GM12878 (cell line): ENCODE measurements around the gene CLIC6. TPM values are rescaled to one million over a fixed set of nuclear protein-coding genes. Genes with fewer than 3 reads are reported as not detected.

ENCODE experiments used
- ATAC-seq: fragments of 200-7000 bp; cut with Tn5 transposase; 3 replicates; pipeline ENCODE4 v1.9.1; 2020; ENCODE audit warnings: mild to moderate bottlenecking, moderate library complexity
- BruUV-seq: library from RNA; stranded (reverse); fragments of 400-500 nt; replicated peaks from 2 replicates; lab custom pipeline; 2021; lab: Mats Ljungman, UMichigan
- CTCF ChIA-PET: fragments of 300-600 bp; sonication (Branson Sonifier 250); formaldehyde crosslinking; extraction: SDS; loops from one replicate; lab custom pipeline; 2021; ENCODE audit warnings: inconsistent platforms; lab: Yijun Ruan, JAX
- POLR2A ChIA-PET: fragments of 350-600 bp; formaldehyde crosslinking; extraction: SDS; loops from one replicate; lab custom pipeline; 2021; ENCODE audit warnings: inconsistent platforms; lab: Charles Lee
- RAD21 ChIA-PET: fragments of 300-600 bp; sonication (Branson Sonifier 250); formaldehyde crosslinking; loops from one replicate; lab custom pipeline; 2023; ENCODE audit warnings: antibody characterized with exemption; ENCODE audit not compliant: unreplicated experiment; lab: Charles Lee
- SMC1A ChIA-PET: fragments of 300-600 bp; sonication (Branson Sonifier 250); formaldehyde crosslinking; loops from one replicate; lab custom pipeline; 2023; ENCODE audit not compliant: unreplicated experiment, uncharacterized antibody; lab: Charles Lee
- DNase-seq: peaks from one replicate; pipeline ENCODE4 v3.0.0-alpha.2; 2011; ENCODE audit warnings: low read depth, low spot score
- FAIRE-seq: peaks from 3 replicates; lab custom pipeline; 2011; peaks lifted over from hg19 to GRCh38; lab: Jason Lieb, UNC
- H2AFZ ChIP-seq: 2 replicates; pipeline ENCODE4 v1.6.0; 2011; ENCODE audit warnings: low read depth, low read length, control low read depth; ENCODE audit not compliant: control insufficient read depth
- H3K27ac ChIP-seq: 2 replicates; pipeline ENCODE4 v1.5.1; 2011; ENCODE audit warnings: control low read depth; ENCODE audit not compliant: control insufficient read depth, insufficient read depth
- H3K27me3 ChIP-seq, 2 experiments: replicated peaks in 1 of 2; 2 replicates each; pipeline versions ENCODE4 v1.6.0 to v1.6.1; 2011; ENCODE audit warnings: low read length in 1 of 2; ENCODE audit not compliant: control insufficient read depth in 2 of 2, insufficient read depth in 2 of 2
- H3K36me3 ChIP-seq, 2 experiments: 2 replicates each; pipeline ENCODE4 v1.5.1; 2011; ENCODE audit warnings: low read length in 1 of 2; ENCODE audit not compliant: control insufficient read depth in 2 of 2, insufficient read depth in 2 of 2
- H3K4me1 ChIP-seq: 2 replicates; pipeline ENCODE4 v1.6.1; 2011; ENCODE audit warnings: mild to moderate bottlenecking, low read length, moderate library complexity, mixed read lengths; ENCODE audit not compliant: control insufficient read depth, insufficient read depth
- H3K4me2 ChIP-seq: 2 replicates; pipeline ENCODE4 v1.6.0; 2011; ENCODE audit warnings: control low read depth; ENCODE audit not compliant: control insufficient read depth, insufficient read depth
- H3K4me3 ChIP-seq: fragments of 200-600 bp; sonication (generic); 2 replicates; pipeline ENCODE4 v1.5.1; 2016
- H3K79me2 ChIP-seq: 2 replicates; pipeline ENCODE4 v1.6.0; 2011; ENCODE audit warnings: low read length; ENCODE audit not compliant: control insufficient read depth, insufficient read depth
- H3K9ac ChIP-seq: 2 replicates; pipeline ENCODE4 v1.8.0; 2011; ENCODE audit warnings: low read length, control low read depth, mixed read lengths; ENCODE audit not compliant: control insufficient read depth, insufficient read depth
- H3K9me3 ChIP-seq: replicated peaks from 3 replicates; pipeline ENCODE4 v1.5.1; 2011; ENCODE audit warnings: mild to moderate bottlenecking, low read length; ENCODE audit not compliant: control insufficient read depth, insufficient read depth
- H4K20me1 ChIP-seq: 2 replicates; pipeline ENCODE4 v1.6.0; 2011; ENCODE audit not compliant: control insufficient read depth, insufficient read depth
- ASH2L ChIP-seq: fragments of 300-600, 200-600 bp; sonication (generic); IDR thresholded peaks from 2 replicates; pipeline ENCODE4 v1.6.1; 2017; ENCODE audit warnings: low read depth, mild to moderate bottlenecking, borderline replicate concordance
- CREB1 ChIP-seq: IDR thresholded peaks from 2 replicates; pipeline ENCODE4 v1.6.1; 2012; ENCODE audit warnings: low read depth, mild to moderate bottlenecking, inconsistent platforms
- CREM ChIP-seq: IDR thresholded peaks from 2 replicates; pipeline ENCODE4 v1.6.1; 2014; ENCODE audit warnings: antibody characterized with exemption, low read depth
- CTCF ChIP-seq, 3 experiments: IDR thresholded peaks in 2 of 3; conservative IDR thresholded peaks in 1 of 3; 2 replicates each; pipeline ENCODE4 v1.5.1; 2011; ENCODE audit warnings: low read depth in 3 of 3, low read length in 3 of 3, mild to moderate bottlenecking in 3 of 3, control low read depth in 2 of 3, moderate library complexity in 2 of 3, inconsistent platforms in 1 of 3, mixed read lengths in 1 of 3; ENCODE audit not compliant: control insufficient read depth in 2 of 3, insufficient read depth in 1 of 3; ENCODE audit errors: extremely low read depth in 1 of 3
- MEF2B ChIP-seq: fragments of 450-650 bp; IDR thresholded peaks from 2 replicates; pipeline ENCODE4 v1.6.1; 2018; ENCODE audit warnings: mild to moderate bottlenecking, moderate library complexity; ENCODE audit not compliant: partially characterized antibody, poor library complexity, severe bottlenecking
- RCOR1 ChIP-seq: conservative IDR thresholded peaks from 2 replicates; pipeline ENCODE4 v1.6.1; 2012; ENCODE audit warnings: low read depth, low read length, improper control_type of control experiment
- SP1 ChIP-seq: IDR thresholded peaks from one replicate; pipeline ENCODE4 v1.6.1; 2011; ENCODE audit warnings: low read depth, low read length
- SREBF1 ChIP-seq: IDR thresholded peaks from 2 replicates; pipeline ENCODE4 v1.6.1; 2012; ENCODE audit warnings: mild to moderate bottlenecking, low read length
- USF2 ChIP-seq: IDR thresholded peaks from 2 replicates; pipeline ENCODE4 v1.6.1; 2011; ENCODE audit warnings: low read depth, low read length, improper control_type of control experiment, borderline replicate concordance
- WGBS: methylation state at CpG from one replicate; pipeline ENCODE4 v1.1.6; 2016; ENCODE audit warnings: low lambda C conversion rate; ENCODE audit not compliant: insufficient replicate concordance, insufficient coverage; ENCODE audit errors: missing lambda C conversion rate; 5-methylcytosine and 5-hydroxymethylcytosine counted together
- in situ Hi-C: fragments of 300-500 bp; cut with MboI; formaldehyde crosslinking; loops from 9 replicates; pipeline ENCODE4 v1.14.3; 2018; ENCODE audit warnings: mixed read lengths
- intact Hi-C: fragments of 100-400 bp; cut with micrococcal nuclease; formaldehyde crosslinking; loops from one replicate; pipeline ENCODE4 v1.14.2; 2022; ENCODE audit not compliant: unreplicated experiment
- polyA plus RNA-seq, 11 experiments: library from polyadenylated mRNA; depleted of rRNA in 4 of 11; unstranded in 6 of 11; stranded (reverse) in 5 of 11; fragments of >200 nt; fragmentation: Nextera tagmentation in 4 of 11; fragmentation: Illumina TruSeq in 1 of 11; extraction: Ambion mirVana in 4 of 11; extraction: Trizol in 1 of 11; gene quantifications; 1 replicate in 1 of 11; 2 replicates in 10 of 11; pipeline versions ENCODE4 v1.2.1 to v1.2.3, GENCODE V29; 2011 to 2016; ENCODE audit warnings: inconsistent platforms in 2 of 11, missing spikeins in 2 of 11, low read depth in 1 of 11
- total RNA-seq, 4 experiments: library from RNA; depleted of rRNA in 3 of 4; stranded (reverse); fragments of >200 nt in 3 of 4; fragmentation: Illumina TruSeq in 1 of 4; extraction: Trizol in 1 of 4; gene quantifications; 2 replicates each; pipeline versions ENCODE4 v1.2.1 to v1.2.3, GENCODE V29; 2013 to 2021
- TF ChIP-seq, protein P1 (sequence below): fragments of 450-650 bp; IDR thresholded peaks from 2 replicates; pipeline ENCODE4 v1.6.1; 2016; ENCODE audit warnings: mild to moderate bottlenecking
- TF ChIP-seq, protein P2 (sequence below): IDR thresholded peaks from 2 replicates; pipeline ENCODE4 v1.6.1; 2012; ENCODE audit warnings: improper control_type of control experiment, low read depth, low read length; ENCODE audit not compliant: insufficient replicate concordance

The CLIC6 gene
- total and polyA plus RNA-seq, 10 of the 15 experiments (the other 5 are each of a cell fraction or from before 2014, with no cell fraction given) = 5.7 to 34.1 (median 11.2) TPM

DNA sequence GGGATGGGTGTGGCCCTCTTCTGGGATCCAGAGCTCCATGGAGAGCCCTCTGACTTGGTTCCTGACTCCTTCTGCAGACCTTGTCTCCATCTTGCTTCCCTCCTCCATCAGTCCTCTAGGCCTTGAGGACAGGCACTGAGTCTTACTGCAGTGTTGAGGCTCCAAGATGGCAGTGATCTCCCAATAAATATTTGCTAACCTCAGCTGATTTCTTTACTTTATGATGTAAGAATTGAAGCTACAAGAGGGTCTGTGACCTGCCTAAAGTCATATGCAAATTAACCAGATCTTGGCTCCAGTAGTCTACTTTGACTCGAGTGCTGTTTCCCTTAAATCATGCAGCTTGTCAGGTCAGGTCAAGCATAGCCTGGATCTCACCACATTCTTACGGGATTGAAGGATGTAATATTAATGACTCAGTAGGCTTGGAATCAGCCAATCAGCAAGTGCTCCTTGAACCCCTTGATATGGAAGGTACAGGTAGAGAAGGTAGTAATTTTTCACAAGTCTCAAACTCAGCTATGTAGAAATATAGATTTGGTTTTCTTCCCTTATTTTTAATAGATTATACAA is 93.0 kb downstream of the CLIC6 start:
- no peak for FAIRE-seq
- ChIA-PET POLR2A (no interaction called here), CTCF (interaction anchor here (0.8 to 2.9 kb wide), 4 partner anchors 16 to 69 kb away, joined by 3 to 14 read pairs (median 3); no protein-coding TSS in a partner anchor), SMC1A (interaction anchor here (1.4 kb wide), 1 partner anchor 15 kb away, joined by 3 read pairs; no protein-coding TSS in a partner anchor), RAD21 (no interaction called here)
- 27% methylated on average over 2 of the region's 2 CpGs for WGBS
- Histone ChIP-seq H2AFZ (no peak overlapping the region), H3K9me3 (no peaks in the 10 kb centered on the region; the same call in 2 of the 3 replicates), H3K36me3 (no peaks in the 10 kb centered on the region), H3K4me1 (no peaks in the 10 kb centered on the region), H3K9ac (no peak overlapping the region), H3K27ac (no peak overlapping the region), H3K4me3 (no peak overlapping the region), H4K20me1 (no peaks in the 10 kb centered on the region), H3K4me2 (no peak overlapping the region), H3K27me3 (0 out of 4 replicates have a peak, but pooled peaks cover 0 to 2% of the 10 kb centered on the region in 2 experiments), H3K79me2 (no peaks in the 10 kb centered on the region)
- BruUV-seq = no TSS peak
- ATAC-seq = no peak
- intact Hi-C loops = no loop called here
- in situ Hi-C loops = no loop called here
- no peak for DNase-seq
- TF ChIP-seq, protein P1, sequence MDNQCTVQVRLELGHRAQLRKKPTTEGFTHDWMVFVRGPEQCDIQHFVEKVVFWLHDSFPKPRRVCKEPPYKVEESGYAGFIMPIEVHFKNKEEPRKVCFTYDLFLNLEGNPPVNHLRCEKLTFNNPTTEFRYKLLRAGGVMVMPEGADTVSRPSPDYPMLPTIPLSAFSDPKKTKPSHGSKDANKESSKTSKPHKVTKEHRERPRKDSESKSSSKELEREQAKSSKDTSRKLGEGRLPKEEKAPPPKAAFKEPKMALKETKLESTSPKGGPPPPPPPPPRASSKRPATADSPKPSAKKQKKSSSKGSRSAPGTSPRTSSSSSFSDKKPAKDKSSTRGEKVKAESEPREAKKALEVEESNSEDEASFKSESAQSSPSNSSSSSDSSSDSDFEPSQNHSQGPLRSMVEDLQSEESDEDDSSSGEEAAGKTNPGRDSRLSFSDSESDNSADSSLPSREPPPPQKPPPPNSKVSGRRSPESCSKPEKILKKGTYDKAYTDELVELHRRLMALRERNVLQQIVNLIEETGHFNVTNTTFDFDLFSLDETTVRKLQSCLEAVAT = no peak
- TF ChIP-seq CREB1 (no peak), MEF2B (no peak), CTCF (IDR thresholded peaks at IDR 0.05 in 2 of 3, conservative IDR thresholded peaks at IDR 0.05 in 1 of 3; ENCODE audit: control insufficient read depth in 2 of 3, extremely low read depth in 1 of 3, insufficient read depth in 1 of 3, low read depth in 3 of 3, low read length in 3 of 3) (no peak), RCOR1 (no peak), SP1 (no peak), SREBF1 (no peak), USF2 (no peak), ASH2L (no peak), CREM (no peak)
- TF ChIP-seq, protein P2, sequence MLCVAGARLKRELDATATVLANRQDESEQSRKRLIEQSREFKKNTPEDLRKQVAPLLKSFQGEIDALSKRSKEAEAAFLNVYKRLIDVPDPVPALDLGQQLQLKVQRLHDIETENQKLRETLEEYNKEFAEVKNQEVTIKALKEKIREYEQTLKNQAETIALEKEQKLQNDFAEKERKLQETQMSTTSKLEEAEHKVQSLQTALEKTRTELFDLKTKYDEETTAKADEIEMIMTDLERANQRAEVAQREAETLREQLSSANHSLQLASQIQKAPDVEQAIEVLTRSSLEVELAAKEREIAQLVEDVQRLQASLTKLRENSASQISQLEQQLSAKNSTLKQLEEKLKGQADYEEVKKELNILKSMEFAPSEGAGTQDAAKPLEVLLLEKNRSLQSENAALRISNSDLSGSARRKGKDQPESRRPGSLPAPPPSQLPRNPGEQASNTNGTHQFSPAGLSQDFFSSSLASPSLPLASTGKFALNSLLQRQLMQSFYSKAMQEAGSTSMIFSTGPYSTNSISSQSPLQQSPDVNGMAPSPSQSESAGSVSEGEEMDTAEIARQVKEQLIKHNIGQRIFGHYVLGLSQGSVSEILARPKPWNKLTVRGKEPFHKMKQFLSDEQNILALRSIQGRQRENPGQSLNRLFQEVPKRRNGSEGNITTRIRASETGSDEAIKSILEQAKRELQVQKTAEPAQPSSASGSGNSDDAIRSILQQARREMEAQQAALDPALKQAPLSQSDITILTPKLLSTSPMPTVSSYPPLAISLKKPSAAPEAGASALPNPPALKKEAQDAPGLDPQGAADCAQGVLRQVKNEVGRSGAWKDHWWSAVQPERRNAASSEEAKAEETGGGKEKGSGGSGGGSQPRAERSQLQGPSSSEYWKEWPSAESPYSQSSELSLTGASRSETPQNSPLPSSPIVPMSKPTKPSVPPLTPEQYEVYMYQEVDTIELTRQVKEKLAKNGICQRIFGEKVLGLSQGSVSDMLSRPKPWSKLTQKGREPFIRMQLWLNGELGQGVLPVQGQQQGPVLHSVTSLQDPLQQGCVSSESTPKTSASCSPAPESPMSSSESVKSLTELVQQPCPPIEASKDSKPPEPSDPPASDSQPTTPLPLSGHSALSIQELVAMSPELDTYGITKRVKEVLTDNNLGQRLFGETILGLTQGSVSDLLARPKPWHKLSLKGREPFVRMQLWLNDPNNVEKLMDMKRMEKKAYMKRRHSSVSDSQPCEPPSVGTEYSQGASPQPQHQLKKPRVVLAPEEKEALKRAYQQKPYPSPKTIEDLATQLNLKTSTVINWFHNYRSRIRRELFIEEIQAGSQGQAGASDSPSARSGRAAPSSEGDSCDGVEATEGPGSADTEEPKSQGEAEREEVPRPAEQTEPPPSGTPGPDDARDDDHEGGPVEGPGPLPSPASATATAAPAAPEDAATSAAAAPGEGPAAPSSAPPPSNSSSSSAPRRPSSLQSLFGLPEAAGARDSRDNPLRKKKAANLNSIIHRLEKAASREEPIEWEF = no peak
